ENCODE results near the gene DFFA. TPM values are rescaled to one million over a fixed set of nuclear protein-coding genes. Genes with fewer than 3 reads are reported as not detected.

The DFFA gene, protein sequence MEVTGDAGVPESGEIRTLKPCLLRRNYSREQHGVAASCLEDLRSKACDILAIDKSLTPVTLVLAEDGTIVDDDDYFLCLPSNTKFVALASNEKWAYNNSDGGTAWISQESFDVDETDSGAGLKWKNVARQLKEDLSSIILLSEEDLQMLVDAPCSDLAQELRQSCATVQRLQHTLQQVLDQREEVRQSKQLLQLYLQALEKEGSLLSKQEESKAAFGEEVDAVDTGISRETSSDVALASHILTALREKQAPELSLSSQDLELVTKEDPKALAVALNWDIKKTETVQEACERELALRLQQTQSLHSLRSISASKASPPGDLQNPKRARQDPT
- total RNA-seq: 29.6 TPM

DNA sequence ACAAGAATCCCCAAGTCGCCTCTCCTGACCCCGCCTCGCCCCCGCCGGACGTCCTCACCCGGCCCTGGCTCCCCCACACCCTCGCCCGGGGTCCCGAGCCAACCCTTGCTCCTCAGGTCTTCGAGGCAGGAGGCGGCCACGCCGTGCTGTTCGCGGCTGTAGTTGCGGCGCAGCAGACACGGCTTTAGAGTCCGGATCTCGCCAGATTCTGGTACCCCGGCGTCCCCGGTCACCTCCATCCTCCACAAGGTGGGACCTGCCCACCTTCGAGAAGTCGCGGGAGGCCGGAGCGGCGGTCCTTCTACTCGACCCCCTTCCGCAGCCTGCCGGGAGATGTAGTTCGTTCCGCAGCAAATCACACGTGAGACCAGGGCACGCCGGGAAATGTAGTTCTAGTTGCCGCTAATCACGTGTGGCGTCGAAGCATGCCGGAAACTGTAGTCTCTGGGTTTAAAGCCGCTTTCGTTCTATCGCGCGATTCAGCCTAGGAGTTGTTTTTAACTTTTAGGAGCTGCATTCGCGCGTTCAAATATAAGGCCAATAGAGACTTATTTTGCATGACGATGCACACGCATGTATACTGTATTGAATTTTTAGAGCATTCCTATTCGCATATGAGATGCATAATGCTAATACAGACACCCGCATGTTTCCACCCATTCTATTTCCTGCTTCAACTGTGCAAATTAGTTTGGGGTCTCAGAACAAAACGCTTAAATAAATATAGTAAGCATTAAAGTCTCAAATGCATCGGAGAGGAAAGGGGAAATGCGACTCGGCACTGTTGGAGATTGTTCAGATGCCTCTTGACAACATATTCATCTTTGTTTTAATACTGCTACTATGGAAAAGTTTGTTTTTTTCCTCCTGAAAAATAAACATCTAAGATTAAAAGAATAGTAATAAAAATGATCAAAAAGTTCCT is at the start of gene DFFA:
DFFA (minus strand) TSS at position 310 of the 925 bp plus-strand sequence; CDS start at position 239, 71 bp downstream.
- DNase-seq: peak; percentile 93

DNA sequence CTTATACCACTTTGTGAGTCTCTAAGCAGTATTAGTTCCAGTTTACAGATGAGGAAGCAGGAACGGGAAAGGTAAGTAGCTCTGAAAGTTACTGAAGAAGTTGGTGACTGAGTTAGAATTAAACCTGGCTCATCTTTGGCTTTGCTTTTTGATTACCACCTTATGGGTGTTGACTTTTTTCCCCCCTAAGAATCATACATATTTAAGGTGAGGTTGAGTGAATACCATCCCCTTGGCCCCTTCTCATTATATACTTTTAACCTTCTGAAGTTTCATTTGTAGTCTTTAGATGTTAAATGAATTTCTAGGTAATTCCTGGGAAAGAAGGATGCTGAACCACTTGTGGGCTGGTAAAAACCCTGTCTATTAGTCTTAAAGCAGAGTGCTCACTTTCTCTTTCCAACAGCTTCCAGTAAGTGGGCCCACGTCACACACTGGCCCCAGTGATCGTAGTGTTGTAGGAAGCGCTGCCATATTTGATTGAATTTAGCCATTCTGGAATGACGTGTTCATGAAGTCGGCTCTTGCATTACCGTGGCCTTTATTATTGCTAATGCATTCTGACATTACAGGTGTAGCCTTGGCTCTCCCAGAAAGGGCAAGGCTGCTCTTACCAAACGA is 49.3 kb upstream of the DFFA start:
- DNase-seq: no peak

DNA sequence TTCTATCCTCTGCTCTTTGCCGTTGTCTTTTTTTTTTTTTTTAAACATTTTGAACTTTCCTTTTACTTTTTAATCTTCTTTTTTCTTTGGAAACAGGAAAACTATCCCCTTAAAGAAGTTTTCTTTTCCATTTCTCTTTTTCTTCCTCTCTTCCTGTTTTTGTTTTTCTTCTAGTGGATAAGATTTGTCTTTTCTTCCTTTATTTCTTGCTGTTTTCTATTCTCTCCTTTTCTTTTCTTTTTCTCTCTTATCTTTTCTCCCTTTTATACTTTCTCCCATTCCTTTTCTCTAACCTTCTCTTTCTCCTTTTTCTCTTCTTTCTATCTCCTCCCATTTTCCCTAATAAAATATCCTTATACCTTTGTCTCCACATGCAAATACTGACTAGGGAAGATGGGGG is 48.6 kb upstream of the DFFA start:
- DNase-seq: no peak

DNA sequence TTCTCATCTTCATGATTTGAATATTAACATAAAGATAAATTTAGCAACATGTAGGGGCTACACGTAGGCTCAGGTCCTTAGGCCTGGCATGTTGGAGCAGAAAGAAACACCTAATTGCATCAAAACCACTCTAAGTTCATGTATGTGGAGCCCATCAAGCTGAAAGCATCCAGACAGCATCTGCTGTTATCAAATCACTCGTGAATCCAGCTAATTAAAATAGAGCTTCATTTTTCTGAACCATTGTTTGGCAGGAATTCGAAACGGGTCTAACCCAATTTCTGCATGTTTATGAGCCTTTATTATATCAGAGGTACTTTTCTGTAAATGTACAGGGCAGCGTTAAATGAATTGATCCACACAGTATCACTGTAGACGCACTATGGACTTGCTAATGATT is 48.2 kb upstream of the DFFA start:
- no peak for DNase-seq

DNA sequence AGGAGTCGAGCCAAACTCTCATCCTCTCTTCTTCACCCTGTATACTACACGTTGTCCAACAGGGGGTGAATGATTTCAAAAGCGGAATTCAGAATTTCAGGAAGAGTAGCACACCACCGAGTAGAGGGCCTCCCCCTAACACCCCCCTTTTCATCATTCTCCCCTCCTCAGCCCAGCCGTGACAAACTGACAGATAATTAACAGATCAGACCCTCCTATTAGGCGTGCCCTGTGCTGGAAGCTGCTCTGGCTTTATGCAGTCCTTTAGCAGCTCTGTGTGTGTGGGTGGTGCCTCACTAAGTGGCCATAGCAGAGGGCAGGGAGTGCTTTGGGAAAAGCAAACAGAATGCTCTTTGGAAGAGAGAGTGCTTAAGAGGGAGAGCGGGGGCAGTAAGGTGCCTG is 46.7 kb upstream of the DFFA start:
- no peak for DNase-seq

DNA sequence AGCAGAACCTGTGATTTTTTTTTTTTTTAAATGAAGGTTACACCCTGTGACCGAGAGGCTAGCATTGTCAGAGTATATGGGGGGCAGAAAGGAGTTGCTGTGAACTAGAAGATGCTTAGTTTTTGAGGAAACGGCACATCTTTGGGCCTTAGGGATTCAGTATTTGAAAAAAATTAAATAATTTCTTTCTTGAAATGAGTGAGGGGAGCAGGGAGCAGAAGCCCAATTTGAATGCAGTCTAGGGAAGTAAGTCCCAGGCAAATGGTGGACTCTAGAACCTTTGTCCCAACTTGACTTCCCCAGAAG is 45.3 kb upstream of the DFFA start:
- no peak for DNase-seq

DNA sequence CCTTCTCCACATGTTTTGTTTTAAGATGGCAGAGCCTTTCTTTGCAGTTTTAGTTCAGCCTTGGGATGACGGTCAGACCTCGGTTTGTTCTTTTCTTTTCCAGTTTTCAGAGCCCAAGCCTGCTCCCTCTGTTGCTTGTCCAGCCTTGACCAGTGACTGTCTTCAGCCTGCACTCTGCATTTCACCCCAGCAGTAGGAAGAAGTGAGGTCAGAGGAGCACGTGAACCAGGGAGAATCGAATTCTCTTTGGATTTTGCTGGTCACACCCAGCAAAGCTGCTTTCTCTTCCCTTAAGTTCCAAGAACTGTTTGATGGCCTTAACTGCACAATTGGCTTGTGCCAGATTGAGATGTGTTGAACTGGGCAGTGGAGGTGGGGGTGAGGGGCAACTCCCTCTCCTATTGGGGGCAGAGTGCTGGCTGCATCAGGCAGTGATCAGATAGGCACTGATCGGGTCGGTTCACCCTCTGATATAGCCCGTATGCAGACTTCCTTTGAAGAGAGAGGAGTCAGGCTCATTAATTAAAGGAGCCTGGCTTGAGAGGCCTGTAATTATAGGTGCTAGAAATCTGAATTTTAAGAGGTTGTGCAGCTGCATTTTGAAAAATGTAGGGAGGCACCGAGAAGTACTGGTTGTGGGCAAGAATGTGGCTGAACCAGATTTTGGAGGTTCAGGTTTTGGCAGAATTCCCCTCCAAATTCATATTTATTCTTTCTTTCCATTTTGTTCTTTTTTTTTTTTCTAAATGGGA is 44.8 kb upstream of the DFFA start:
- DNase-seq: no peak

DNA sequence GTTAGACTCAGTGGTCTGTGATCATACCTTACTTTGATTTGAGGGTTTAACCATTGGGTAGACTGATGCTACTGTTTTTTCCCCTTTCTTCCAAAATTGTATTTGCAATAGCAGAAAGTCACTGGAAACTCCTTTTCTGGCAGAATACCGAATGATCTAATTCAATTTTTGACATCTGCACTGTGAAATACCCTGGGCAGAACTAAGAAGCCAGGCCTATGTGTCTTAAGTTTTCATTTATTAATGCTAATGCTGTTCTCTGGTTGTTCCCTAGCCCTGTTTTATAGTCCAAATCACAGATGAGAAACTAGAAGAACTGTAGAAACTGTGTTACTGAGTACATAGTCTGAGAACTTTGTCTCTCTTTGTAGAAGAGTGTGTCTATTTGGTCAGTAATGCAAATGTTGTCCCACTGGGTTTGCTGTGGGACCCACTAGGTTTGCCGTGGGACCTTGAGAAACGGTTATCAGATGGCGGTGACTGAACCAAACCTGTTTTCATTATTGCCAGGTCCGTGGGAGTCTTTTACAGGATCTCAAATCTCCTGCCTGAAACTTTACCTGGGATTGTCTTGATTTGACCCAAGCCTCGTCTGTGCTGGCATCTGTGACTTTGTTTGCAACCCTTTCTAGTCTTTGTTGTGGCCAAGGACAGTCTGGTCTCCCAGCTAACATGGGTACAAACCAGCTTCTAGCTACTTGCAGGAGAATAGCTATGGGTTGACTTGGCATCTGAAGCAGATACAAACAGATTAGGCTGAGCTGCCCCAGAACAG is 43.8 kb upstream of the DFFA start:
- DNase-seq: no peak

DNA sequence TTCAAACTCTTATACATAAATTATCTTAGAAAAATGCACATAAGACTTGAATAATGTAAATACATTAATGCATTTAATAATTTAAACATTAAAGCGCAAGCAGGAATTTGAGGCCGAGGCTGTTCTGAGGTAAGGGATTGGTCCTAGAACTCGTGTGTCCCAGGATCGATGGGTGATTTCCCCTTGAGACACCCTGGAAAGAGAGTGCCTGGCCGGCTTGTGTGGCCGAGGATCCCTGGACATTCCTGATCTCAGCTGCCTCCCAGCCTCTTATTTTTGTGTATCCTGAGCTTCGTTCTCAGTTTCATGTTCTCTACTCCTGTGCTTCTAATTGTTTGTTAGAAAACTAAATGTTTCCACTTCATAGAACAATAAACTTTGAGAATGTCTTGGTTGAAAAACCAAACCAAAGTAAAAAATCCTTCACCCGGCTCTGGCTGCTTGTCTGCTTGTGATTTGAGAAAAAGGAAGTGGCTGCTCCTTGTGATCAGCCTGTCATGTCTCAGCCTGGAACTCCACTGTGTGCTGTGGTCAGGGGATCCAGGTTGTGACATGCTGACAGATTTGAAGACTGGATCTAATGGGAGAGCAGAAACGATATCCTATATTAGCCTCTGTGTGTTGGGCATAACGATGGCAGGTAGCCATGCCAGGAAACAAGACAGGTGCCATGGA is 43.1 kb upstream of the DFFA start:
- no peak for DNase-seq

DNA sequence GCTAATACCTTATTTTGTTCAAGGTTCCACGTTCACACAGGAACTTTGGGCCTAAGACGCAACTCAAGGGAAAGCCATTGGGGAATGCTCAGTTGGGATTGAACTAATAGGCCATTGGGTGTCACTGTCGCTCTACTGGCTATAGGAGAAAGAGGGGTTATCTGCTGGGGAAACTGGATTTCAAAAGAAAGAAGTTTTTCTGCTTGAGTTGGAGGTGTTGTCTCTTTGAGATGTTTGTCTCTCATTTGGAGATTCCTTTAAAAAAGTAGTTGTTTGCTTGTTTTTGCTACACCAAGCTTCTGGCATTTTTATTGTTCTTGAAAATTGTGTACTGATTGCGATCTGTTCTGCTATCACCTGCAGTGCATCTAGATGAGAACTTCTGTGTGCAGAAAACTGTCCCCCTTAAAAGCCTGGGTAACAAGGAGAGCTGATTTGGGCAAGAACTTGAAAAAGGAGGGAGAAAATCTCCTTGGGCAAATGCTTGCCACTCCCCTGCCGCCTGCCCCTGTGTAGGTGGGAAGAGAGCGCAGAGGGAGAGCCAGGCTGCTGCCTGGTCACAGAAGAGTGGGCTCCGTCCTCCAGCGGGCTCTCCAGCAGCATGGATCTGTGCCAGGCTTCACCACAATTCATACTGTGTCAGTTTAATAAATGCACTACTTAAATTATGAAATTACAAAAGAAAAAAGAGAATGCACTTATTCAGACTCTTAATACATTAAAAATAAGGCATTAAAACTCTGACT is 42.3 kb upstream of the DFFA start:
- DNase-seq: no peak

DNA sequence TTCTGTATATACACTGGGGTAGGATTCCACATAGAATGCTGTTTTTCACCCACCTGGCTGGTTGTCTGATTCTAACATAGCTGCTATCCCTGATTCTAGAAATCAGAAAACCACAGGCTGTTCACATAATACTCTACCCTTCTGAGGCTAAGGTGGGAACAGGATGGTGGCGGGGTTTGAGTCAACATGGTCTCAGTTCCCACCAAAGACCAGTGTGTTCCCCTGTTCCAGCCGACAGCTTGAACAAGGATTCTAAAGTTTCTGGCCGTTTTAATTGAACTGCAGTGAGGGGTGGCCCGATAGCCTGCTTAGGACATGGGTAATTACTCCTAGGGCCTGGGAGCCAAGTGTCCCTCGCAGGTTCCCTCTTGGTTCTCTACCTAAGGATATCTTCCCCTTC is 40.9 kb upstream of the DFFA start:
- no peak for DNase-seq

DNA sequence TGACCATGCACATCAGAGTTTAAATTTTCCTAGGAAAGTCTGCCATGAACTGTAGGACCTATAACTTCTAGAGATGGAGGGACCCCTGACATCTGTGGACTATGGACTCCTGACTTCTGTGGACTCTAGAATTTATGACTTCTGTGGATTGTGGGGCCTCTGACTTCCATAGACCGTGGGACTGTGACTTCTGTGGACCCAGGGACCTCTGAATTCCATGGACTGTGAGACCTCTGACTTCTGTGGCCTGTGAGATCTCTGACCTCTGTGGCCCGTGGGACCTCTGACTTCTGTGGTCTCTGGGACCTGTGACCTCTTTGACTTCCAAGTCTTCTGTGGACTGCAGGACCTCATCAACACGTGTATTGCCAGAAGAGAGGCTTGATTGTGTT is 39.2 kb upstream of the DFFA start:
- no peak for DNase-seq

DNA sequence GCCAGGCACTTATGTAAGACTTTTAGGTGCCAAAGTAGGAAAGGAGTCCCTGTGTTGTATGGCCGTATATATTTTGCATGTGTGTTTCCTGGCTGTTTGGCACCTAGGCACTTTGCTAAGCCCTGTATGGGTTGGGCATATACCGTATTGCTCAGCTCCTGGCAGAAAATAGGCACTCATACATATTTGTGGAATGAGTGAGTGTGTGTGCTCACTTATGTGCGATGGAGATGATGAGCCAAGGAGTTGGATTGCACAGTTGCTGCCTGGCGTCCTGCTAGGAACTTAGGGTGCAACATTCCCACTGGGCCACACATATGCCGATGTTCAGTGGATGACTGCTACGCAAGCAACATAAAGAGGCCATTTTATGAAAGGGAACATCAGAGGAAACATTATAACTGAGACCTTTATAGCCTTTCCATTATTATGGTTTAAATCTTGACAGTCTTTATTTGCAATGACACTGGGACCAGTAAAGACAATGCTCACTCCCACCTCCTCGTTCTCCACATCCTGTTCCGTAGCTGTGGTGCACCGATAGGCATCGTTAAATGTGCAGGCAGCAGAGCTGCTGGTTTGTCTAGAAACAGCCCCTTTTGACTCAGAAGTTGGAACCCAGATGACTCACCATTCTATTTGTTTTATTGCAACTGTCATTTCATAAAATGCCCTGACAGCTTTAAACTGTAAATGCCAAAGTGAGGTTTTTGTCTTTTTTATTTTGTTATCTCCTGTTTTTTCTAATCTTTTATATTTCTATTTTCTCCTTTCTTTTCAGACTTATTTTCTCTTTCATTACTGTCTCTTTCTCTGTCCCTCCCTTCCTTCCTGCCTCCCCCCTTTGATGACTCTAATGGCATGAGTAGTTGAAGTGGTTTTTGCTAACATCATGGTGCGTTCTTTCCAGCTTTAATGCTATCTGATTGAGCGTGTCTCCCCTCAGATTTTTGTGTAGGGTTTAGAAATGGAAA is 38.5 kb upstream of the DFFA start:
- peak; percentile 29 for DNase-seq

DNA sequence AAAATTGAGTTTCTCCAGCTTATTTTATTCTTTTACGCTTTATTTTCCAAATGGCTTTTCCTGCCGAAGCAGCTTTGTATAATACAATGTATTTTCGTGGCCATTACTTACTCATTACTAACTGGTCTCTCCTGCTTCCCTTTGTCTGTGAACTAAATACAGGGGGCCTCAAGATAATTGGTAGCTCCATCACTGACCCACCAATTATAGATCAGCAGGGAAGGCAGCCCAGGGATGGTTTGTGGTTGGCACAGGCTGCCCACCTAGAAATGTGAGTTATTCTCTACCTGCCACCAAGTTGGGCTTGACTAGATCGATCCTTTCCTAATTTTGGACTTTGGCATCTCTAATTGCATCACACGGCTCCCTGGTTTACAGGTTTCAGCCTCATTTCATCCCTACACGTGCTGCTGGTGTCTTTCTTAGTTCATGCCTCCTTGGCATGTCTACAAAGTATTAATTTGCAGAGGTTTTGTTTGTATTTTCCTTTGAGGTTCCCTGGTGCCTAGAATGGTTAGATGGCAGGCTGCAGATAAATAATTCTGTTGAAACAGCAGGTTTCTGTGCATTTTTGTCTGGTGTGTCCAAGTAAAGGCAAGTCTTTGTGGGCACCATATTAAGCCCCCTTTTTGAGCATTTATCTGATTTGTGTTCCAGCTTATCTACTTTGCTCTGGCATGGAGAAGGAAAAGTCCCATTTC is 37.6 kb upstream of the DFFA start:
- no peak for DNase-seq

DNA sequence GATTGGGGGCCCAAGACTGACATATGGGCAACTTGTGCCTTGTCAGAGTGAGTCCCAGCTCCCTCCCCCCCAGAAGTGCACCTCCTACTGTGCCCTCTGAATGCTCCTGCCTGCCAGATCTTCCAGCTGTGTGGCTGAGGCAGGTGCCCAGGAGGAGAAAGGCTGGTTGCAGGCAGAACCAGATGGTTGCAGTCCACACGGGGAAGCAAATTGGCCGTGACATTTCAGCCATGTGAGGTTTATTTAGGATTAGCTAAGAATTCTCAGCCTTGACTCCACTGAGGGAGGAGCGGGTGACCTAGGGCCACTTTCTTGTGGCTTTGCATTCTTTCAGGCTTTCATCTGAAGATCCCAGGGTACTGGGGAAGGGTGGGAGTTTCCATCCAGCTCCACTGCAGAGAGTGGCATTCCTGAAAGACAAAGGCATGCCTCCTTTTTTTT is 36.2 kb upstream of the DFFA start:
- DNase-seq: no peak

DNA sequence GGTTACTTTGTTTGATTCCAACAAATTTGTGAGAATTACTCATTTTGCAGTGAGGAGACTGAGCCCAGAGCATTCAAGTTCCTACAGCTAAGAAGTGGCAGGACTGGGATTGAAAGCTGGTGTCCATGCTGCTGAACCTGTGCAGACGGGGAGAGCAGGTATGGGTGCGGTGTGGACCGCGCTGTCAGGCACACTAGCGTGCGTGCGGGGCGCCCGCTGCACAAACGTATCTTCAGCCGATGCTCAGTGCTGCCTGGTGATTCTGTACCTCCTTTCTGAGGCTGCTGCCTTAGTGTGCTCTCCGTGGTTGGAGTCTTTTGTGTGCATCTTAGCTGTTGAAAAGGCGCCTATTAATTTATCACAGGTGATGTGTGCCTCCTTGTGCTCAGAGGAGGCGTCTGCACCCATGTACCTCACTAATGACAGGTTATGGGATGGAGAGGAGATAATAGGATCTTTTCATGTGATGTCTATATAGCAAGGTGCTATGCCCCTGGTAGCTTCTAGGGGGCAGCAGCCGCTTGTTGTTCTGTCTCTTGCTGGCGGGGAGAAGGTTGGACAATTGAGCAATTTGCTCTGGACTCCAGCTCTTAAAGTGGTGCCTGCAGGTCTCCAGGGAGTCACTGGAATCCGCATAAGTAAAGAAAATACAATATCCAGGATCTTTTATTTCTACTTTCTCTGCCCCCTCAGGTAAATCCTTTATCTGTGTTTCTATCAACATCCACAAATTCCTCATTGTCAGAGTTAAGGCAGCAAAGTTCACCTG is 35.0 kb upstream of the DFFA start:
- peak; percentile 19 for DNase-seq

DNA sequence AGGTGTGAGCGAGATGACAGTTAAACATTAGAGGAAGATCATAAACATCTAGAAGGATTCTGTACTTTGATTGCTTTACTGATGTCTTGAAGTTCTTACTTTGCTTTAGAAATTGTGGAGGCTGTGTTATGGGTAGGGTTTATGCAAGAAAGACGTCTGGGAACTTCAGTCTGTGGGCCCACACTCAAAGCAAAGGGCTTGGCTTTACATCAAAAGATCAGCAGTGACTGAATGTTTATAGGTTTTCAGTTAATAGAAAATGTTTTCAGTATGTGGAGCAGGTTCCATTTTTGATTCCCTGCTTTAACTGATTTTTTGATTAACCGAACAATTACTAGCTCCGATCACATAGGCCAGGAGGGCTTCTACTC is 34.3 kb upstream of the DFFA start:
- no peak for DNase-seq

Data from occipital lobe (tissue), 2 donors.